ENCODE results near the gene ZNF382.

Gene ZNF382

GRCh38 chr19:36646746-36647145 lies 41.6 kb downstream of the ZNF382 start:
- no peak overlapping the region for H3K27ac ChIP-seq
- TF ChIP-seq, protein P1, sequence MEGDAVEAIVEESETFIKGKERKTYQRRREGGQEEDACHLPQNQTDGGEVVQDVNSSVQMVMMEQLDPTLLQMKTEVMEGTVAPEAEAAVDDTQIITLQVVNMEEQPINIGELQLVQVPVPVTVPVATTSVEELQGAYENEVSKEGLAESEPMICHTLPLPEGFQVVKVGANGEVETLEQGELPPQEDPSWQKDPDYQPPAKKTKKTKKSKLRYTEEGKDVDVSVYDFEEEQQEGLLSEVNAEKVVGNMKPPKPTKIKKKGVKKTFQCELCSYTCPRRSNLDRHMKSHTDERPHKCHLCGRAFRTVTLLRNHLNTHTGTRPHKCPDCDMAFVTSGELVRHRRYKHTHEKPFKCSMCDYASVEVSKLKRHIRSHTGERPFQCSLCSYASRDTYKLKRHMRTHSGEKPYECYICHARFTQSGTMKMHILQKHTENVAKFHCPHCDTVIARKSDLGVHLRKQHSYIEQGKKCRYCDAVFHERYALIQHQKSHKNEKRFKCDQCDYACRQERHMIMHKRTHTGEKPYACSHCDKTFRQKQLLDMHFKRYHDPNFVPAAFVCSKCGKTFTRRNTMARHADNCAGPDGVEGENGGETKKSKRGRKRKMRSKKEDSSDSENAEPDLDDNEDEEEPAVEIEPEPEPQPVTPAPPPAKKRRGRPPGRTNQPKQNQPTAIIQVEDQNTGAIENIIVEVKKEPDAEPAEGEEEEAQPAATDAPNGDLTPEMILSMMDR (conservative IDR thresholded peaks at IDR 0.05) = no peak
- no peak for TF ChIP-seq ZFX (IDR thresholded peaks at IDR 0.05)

- no peak overlapping the region for H3K27ac ChIP-seq
- TF ChIP-seq ZFX (IDR thresholded peaks at IDR 0.05) = no peak
- TF ChIP-seq, protein P1 (conservative IDR thresholded peaks at IDR 0.05) = no peak
These were observed 47.8 kb downstream of the ZNF382 start for GRCh38 chr19:36652958-36653357.

DNA sequence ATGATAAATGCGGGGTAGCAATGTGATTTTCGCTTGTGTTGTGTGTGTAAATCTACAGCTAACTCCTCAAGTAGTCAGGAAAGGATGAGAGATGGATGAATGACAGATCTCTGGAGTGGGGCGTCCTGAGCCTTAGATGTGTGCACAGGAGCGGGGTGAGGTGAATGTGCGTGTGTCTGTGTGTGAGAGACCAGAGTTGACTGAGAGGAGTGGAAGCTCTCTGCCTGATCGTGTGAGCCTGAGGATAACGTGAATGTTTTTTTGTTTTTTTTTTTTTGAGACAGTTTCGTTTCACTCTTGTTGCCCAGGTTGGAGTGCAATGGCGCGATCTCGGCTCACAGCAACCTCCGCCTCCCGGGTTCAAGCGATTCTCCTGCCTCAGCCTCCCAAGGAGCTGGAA lies 60.7 kb downstream of the ZNF382 start:
- TF ChIP-seq, protein P1 (conservative IDR thresholded peaks at IDR 0.05) = no peak
- TF ChIP-seq ZFX (IDR thresholded peaks at IDR 0.05) = no peak
- H3K27ac ChIP-seq = peak overlapping the region; percentile 65

- TF ChIP-seq, protein P1 (conservative IDR thresholded peaks at IDR 0.05) = no peak
- no peak for TF ChIP-seq ZFX (IDR thresholded peaks at IDR 0.05)
- no peak overlapping the region for H3K27ac ChIP-seq
These were observed 63.5 kb downstream of the ZNF382 start for GRCh38 chr19:36668646-36669045.

DNA sequence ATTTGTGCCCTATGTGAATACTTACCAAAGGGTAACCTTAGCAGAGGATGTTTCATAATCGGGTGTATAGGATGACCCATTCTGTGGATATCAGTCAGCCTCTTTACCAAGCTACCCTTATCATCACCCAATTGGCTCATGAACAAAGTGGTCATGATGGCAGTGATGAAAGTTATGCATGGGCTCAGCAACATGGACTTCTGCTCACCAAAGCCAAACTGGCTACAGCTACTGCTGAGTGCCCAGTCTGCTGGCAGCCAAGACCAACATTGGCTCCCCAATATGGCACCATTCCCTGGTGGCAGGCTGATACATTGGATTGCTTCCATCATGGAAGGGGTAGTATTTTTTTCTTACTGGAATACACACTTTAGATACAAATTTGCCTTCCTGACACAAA lies 67.3 kb downstream of the ZNF382 start:
- H3K27ac ChIP-seq = no peak overlapping the region
- no peak for TF ChIP-seq ZFX (IDR thresholded peaks at IDR 0.05)
- TF ChIP-seq, protein P1 (conservative IDR thresholded peaks at IDR 0.05) = no peak

DNA sequence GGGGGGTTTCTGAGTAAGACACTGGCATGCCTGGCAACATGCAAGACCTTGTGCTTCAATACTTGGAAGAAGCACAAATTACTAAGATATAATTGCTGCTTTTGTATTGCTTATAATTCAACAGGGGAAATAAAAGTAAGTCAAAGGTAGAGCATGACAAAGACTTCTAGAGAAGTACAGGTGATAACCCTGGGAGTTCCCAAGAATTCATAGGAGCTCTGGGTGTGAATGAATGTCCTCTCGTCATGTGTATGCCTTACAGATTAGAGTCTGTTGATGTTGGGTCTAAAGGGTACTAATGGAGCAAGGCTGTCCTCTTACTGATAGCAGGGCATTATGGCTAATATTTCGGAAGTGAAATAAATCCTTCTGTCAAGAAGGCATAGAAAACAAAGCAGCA lies 69.1 kb downstream of the ZNF382 start:
- TF ChIP-seq ZFX (IDR thresholded peaks at IDR 0.05) = no peak
- TF ChIP-seq, protein P1 (conservative IDR thresholded peaks at IDR 0.05) = no peak
- no peak overlapping the region for H3K27ac ChIP-seq

- no peak overlapping the region for H3K27ac ChIP-seq
- TF ChIP-seq ZFX (IDR thresholded peaks at IDR 0.05) = no peak
- TF ChIP-seq, protein P1 (conservative IDR thresholded peaks at IDR 0.05) = no peak
These were observed 74.3 kb downstream of the ZNF382 start for GRCh38 chr19:36679455-36679854.

Measured in C4-2B (cell line).